ENCODE data around the gene ALKBH3.

Gene ALKBH3

GRCh38 chr11:43957571-43957970, 76.9 kb downstream of the ALKBH3 start:
- Mint-ChIP-seq H3K9me3 (no peaks in the 10 kb centered on the region), H3K27me3 (peaks cover 30% of the 10 kb centered on the region), H3K36me3 (no peaks in the 10 kb centered on the region), H3K4me3 (no peak overlapping the region), H3K27ac (no peak overlapping the region), H3K4me1 (no peaks in the 10 kb centered on the region)
- no peak for DNase-seq
- CTCF ChIA-PET = no interaction called here

GRCh38 chr11:43959321-43959995, 78.8 kb downstream of the ALKBH3 start:
- Mint-ChIP-seq H3K4me3 (no peak overlapping the region), H3K27me3 (peaks cover 29% of the 10 kb centered on the region), H3K9me3 (no peaks in the 10 kb centered on the region), H3K36me3 (no peaks in the 10 kb centered on the region), H3K4me1 (no peaks in the 10 kb centered on the region), H3K27ac (no peak overlapping the region)
- CTCF ChIA-PET = interaction anchor here (1.2 kb wide), 1 partner anchor 14 kb away, joined by 3 read pairs; no protein-coding TSS in a partner anchor
- no peak for DNase-seq

DNA sequence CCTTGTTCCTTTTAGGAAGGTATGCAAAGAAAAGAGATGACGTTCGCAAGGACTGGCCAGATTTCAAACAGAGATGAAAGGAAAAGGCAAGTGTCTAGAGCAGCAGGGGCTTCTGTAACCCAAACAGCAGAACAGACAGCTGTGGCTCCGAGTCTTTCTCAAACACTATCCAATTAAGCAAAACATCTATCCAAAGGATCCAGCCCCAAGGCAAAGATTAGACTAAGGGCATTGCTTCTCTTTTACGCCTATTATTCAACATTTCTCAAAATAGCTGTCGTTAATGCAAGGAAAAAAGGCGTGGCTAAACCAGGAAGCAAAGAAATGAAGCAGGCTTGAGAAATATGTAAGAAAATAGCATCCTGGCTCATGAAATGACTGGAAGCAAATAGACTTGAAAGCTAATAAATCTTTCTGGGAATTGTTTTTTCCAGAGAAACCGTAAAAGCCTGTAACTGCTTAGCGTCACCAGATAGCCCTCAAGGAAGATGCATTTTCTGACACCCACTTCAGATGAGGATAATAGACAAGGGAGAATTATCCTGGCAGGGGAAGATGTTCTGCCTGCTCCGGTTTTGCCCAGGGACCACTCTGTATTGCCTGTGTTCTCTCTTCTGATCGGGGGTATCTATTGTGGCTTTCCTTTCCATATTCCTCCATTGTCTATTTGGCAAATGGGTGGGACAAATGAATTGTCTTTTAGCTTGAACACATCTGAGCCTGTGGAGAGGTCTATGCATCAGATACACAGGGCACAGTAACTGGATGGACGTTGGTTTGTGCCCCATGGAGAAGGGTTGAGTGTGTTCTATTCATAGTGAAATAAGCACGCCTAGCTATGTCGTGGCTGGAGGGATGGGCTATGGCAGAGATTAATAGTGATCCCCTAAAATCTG, 82.0 kb downstream of the ALKBH3 start:
- H3K27me3 Mint-ChIP-seq = peaks cover 25% of the 10 kb centered on the region
- no peak for DNase-seq
- no peak overlapping the region for H3K4me3 Mint-ChIP-seq
- H3K27ac Mint-ChIP-seq = no peak overlapping the region
- no peaks in the 10 kb centered on the region for H3K9me3 Mint-ChIP-seq
- no peaks in the 10 kb centered on the region for H3K4me1 Mint-ChIP-seq
- CTCF ChIA-PET = no interaction called here
- no peaks in the 10 kb centered on the region for H3K36me3 Mint-ChIP-seq

DNA sequence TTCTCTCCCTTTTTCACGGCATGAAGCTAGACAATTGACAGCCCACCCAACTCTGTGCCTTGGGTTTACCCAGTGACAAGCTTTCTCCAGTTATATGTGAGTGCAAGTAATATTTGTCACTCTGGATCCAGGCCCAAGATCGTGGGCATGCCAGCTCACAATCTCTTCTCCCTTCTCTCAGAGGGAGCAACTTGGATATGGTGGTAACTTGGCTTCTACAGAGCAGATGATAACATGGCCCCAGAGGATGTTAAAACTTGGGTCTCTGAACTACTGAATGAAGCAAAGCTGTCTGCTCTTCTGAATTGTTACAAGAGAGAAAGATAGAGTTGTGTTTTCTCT, 82.6 kb downstream of the ALKBH3 start:
- no peak for DNase-seq
- peaks cover 32% of the 10 kb centered on the region for H3K27me3 Mint-ChIP-seq
- H3K4me1 Mint-ChIP-seq = no peaks in the 10 kb centered on the region
- no peaks in the 10 kb centered on the region for H3K9me3 Mint-ChIP-seq
- CTCF ChIA-PET = no interaction called here
- no peaks in the 10 kb centered on the region for H3K36me3 Mint-ChIP-seq
- H3K27ac Mint-ChIP-seq = no peak overlapping the region
- H3K4me3 Mint-ChIP-seq = no peak overlapping the region

GRCh38 chr11:43967661-43968060, 87.0 kb downstream of the ALKBH3 start:
- Mint-ChIP-seq H3K9me3 (no peaks in the 10 kb centered on the region), H3K27ac (no peak overlapping the region), H3K36me3 (no peaks in the 10 kb centered on the region), H3K4me3 (no peak overlapping the region), H3K27me3 (peaks cover 38% of the 10 kb centered on the region), H3K4me1 (no peaks in the 10 kb centered on the region)
- no peak for DNase-seq
- CTCF ChIA-PET = no interaction called here

DNA sequence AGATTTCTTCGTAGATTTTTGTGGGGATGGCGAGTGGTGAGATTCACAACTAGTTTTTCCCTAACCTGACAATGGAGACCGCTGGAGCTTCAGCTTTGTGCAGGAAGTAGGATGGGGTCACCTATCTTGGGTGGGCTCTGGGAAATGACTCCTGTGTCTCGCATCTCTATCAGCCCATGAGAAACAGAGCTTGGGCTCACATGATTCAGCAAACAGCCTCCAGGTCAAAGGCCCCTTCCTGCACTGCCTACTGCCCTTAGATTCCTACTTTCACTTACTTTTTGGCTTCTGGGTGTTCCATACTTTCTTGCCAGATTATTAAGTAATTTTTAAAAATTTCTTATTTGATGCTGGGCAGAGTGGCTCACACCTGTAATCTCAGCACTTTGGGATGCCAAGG, 88.1 kb downstream of the ALKBH3 start:
- Mint-ChIP-seq H3K36me3 (no peaks in the 10 kb centered on the region), H3K4me1 (no peaks in the 10 kb centered on the region), H3K27me3 (peaks cover 31% of the 10 kb centered on the region), H3K4me3 (no peak overlapping the region), H3K9me3 (no peaks in the 10 kb centered on the region), H3K27ac (no peak overlapping the region)
- DNase-seq = no peak
- CTCF ChIA-PET = interaction anchor here (1.4 kb wide), 1 partner anchor 24 kb away, joined by 5 read pairs; no protein-coding TSS in a partner anchor

DNA sequence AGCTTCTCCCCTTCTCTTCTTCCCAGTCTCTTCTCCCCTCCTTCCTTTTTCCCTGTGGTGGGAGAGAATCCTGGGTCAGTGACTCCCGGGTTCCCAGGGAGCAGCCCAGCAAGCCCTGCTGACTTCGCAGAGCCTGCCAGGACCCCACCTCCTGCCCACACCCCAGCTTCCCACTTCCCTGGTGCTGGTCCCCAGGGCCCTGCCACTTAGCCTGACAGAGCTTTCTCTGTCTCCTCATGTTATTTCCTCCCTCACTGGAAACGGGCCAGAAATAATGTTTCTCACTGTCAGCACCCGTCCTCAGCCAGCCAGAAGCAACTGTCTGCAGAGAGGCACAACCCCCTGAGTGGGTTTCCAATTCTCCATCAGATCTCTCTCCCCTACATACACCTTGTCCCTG, 88.9 kb downstream of the ALKBH3 start:
- no peaks in the 10 kb centered on the region for H3K36me3 Mint-ChIP-seq
- CTCF ChIA-PET = no interaction called here
- peaks cover under 1% of the 10 kb centered on the region for H3K9me3 Mint-ChIP-seq
- no peaks in the 10 kb centered on the region for H3K4me1 Mint-ChIP-seq
- H3K27ac Mint-ChIP-seq = no peak overlapping the region
- H3K4me3 Mint-ChIP-seq = no peak overlapping the region
- no peak for DNase-seq
- peaks cover 31% of the 10 kb centered on the region for H3K27me3 Mint-ChIP-seq

Measured in activated naive CD4-positive, alpha-beta T cell treated with anti-CD3 and anti-CD28 coated beads, Interleukin-2, amount 10 ng/mL, durations not matched to agents 7 days and 5 days (primary cell).